SK-N-SH treated with all-trans-retinoic acid at 6 μM for 48 hours (cell line): ENCODE measurements around the gene MAGEB3.

Experiments
- BACH2 ChIP-seq: fragments of 250-450 bp; sonication (Bioruptor Pico); IDR thresholded peaks from 2 replicates; pipeline ENCODE4 v1.9.0; 2021; ENCODE audit warnings: mild to moderate bottlenecking, borderline replicate concordance
- ISL1 ChIP-seq: fragments of 250-450 bp; sonication (Bioruptor Pico); IDR thresholded peaks from 2 replicates; pipeline ENCODE4 v2.1.2; 2022; ENCODE audit warnings: mild to moderate bottlenecking, moderate library complexity
- ZFP3 ChIP-seq: fragments of 250-450 bp; sonication (Bioruptor Pico); IDR thresholded peaks from 2 replicates; pipeline ENCODE4 v1.5.0; 2020; ENCODE audit warnings: mild to moderate bottlenecking, moderate library complexity
- ZNF70 ChIP-seq: fragments of 450-650 bp; formaldehyde crosslinking; IDR thresholded peaks from 2 replicates; pipeline ENCODE4 v1.5.0; 2020; ENCODE audit warnings: mild to moderate bottlenecking, moderate library complexity
- TF ChIP-seq, protein P1 (sequence below): fragments of 250-450 bp; sonication (Bioruptor Pico); IDR thresholded peaks from 2 replicates; pipeline ENCODE4 v1.5.1; 2021; ENCODE audit warnings: mild to moderate bottlenecking, moderate library complexity
- TF ChIP-seq, protein P2 (sequence below): fragments of 250-450 bp; sonication (Bioruptor Pico); IDR thresholded peaks from 2 replicates; pipeline ENCODE4 v1.8.0; 2020; ENCODE audit warnings: mild to moderate bottlenecking, moderate library complexity, borderline replicate concordance

GRCh38 chrX:30224536-30224935 is 5.9 kb upstream of the MAGEB3 start:
- TF ChIP-seq, protein P1, sequence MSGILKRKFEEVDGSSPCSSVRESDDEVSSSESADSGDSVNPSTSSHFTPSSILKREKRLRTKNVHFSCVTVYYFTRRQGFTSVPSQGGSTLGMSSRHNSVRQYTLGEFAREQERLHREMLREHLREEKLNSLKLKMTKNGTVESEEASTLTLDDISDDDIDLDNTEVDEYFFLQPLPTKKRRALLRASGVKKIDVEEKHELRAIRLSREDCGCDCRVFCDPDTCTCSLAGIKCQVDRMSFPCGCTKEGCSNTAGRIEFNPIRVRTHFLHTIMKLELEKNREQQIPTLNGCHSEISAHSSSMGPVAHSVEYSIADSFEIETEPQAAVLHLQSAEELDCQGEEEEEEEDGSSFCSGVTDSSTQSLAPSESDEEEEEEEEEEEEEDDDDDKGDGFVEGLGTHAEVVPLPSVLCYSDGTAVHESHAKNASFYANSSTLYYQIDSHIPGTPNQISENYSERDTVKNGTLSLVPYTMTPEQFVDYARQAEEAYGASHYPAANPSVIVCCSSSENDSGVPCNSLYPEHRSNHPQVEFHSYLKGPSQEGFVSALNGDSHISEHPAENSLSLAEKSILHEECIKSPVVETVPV (CRISPR knock-in tag), result no peak
- TF ChIP-seq ZNF70 (CRISPR knock-in tag) (no peak), ZFP3 (CRISPR knock-in tag) (no peak), ISL1 (CRISPR knock-in tag) (no peak), BACH2 (CRISPR knock-in tag) (no peak)
- TF ChIP-seq, protein P2, sequence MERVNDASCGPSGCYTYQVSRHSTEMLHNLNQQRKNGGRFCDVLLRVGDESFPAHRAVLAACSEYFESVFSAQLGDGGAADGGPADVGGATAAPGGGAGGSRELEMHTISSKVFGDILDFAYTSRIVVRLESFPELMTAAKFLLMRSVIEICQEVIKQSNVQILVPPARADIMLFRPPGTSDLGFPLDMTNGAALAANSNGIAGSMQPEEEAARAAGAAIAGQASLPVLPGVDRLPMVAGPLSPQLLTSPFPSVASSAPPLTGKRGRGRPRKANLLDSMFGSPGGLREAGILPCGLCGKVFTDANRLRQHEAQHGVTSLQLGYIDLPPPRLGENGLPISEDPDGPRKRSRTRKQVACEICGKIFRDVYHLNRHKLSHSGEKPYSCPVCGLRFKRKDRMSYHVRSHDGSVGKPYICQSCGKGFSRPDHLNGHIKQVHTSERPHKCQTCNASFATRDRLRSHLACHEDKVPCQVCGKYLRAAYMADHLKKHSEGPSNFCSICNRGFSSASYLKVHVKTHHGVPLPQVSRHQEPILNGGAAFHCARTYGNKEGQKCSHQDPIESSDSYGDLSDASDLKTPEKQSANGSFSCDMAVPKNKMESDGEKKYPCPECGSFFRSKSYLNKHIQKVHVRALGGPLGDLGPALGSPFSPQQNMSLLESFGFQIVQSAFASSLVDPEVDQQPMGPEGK (CRISPR knock-in tag), result no peak
